ENCODE data around the gene MAN2B2.

Gene MAN2B2

DNA sequence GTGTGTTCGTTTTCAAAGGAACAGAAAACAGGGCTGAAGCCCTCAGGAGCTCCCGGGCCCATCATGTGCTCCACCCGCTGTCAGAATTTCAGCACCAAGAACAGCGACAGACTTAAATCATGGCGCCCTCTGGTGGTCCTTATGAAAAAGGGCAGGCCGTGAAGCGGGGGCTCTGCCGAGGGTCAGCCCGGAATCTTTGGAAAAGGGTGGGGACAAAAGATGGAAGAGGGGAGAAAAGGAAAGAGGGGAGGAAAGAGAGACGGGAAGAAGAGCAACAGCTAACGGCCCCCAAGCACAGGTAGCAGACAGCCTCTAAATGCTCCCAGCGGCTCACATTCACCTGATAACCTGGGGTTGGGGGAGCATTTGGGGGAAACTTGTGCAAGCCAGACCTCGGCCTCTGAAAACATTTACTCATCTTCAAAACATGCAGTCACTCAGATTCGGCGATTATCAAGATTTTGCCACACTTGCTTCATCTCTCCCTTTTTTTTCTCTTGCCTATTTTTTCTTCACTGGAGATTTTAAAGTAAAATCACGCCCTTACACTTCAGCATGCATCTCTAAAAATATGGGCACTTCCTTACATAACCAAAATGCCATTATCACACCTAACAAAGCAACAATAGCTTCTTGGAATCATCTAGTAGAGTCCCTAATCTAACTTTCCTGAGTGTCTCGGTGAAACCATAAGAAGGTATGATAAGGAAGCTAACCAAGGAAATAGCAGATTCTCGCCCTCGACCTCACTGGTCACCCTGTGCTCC lies 28.1 kb upstream of the MAN2B2 start:
- peak; percentile 25 to 59 for DNase-seq

DNA sequence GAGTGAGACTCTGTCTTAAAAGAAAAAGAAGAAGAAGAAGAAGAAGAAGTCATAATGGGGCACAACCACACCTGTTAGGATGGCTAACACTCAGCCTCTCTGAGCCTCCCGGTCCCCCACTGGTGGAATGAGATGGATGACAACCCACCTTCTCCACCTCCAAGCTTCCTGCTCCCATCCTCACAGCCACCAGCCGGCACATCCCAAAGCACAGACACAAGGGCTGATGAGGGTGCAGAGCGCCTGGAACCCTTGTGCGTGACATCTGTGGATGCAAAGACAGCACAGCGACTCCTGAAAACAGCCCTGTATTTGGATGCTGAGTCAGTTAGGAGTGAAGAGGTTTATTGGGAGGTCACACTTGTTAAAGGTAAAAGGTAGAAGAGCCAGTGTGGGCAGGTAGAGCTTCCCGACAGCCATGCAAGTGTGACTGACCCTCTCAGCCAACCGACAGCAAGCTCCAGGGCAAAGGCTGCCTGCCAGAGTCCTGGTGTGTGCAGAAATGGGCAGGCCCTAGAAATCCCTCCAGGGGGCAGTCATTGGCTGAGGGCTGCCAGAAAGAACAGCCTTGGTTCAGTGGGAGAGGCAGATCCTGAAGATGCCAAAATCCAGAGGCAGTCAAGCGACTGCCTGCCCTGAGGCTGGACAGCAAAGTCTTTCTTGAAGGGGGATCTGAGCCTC lies 26.6 kb upstream of the MAN2B2 start:
- peak in 1 of 2 experiments; percentile 26 for DNase-seq

GRCh38 chr4:6548882-6549230 lies 26.1 kb upstream of the MAN2B2 start:
- no peak for DNase-seq

- no peak for DNase-seq
Observed at GRCh38 chr4:6549445-6549844, 25.5 kb upstream of the MAN2B2 start.

DNA sequence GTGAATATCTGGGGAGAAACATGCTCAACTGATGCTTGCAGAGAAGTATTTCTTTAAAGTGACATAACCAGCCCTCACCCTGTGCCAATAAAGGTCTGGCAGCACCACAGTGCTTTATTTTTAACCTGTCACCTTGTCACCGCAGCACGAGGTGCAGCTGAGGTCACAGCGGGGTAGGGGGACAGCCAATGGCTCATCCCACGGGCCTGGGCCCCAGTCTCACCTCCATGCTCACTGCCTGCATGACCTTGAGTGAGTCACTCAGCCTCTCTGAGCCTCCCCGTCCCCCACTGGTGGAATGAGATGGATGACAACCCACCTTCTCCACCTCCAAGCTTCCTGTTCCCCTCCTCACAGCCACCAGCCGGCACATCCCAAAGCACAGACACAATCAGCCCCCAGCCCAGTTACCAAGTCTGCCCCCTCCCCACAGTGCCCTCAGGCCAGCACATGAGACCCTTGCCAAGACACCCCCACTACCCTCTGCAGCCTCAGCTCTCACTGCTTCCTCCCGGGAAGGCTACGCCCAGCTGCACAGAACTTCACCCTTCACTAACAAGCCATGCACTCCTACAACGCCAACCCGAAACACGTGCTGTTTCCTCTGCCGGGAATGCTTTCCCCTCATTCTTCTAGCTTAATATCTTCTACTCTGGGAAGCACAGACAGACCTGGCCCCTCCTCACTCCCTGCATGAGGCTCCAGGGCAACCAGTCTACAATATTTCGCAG lies 24.9 kb upstream of the MAN2B2 start:
- no peak for DNase-seq

DNA sequence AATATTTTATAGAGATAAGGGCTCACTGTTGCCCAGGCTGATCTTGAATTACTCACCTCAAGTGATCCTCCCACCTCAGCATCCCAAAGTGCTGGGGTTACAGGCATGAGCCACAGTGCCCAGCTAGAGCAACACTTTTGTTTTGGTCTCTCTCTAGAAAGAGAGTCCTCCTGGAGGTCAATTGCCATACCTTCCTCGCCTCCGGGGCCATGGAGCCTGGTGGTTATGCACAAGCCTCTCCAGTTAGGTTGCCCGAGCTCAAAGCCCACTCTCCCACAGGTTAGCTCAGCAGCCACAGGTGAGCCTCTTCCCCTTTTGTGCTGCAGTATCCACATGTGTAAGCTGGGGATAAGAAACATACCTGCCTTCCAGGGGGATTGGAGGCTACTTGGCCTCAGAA lies 24.2 kb upstream of the MAN2B2 start:
- DNase-seq = no peak

GRCh38 chr4:6551660-6552059 lies 23.3 kb upstream of the MAN2B2 start:
- DNase-seq = no peak

- no peak for DNase-seq
Observed at GRCh38 chr4:6555519-6555918, 19.5 kb upstream of the MAN2B2 start.

- DNase-seq = no peak
Observed at GRCh38 chr4:6556263-6556662, 18.7 kb upstream of the MAN2B2 start.

GRCh38 chr4:6557185-6557584 lies 17.8 kb upstream of the MAN2B2 start:
- no peak for DNase-seq

DNA sequence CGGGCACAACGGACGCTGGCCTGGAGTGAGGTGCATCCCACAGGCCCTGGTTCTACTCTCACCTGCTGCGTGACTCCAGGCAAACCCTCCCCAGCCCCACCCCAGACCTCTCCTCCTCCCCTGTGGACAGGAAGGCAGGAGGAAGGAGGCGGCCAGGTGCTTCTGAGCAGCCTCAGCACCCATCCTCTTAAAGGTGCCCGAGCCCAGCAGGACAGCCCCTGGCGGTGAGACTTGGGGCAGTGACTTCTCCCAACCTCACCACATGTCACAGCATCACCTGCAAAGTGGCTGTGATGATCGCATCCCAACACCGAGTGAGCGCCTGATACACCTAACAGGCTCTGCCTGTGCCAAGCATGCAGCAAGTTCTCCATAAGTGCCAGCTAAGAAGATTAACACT lies 17.1 kb upstream of the MAN2B2 start:
- DNase-seq = no peak

GRCh38 chr4:6560416-6561172 lies 14.4 kb upstream of the MAN2B2 start:
- no peak for DNase-seq

DNA sequence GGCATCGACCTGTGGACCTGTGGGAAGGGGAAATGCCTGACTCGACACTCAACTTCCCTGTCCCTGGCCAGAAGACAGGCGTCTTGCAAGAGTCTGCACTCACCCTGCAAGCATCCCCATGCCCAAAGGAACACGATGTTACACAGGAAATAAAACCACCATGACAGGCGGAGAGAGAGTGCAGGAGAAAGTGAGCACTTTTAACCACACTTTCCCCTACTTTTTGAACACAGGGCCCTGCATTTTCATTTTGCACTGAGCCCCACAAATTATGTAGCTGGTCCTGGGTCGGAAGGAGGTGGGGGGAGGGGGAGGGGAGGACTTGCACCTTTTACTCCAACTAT lies 13.8 kb upstream of the MAN2B2 start:
- no peak for DNase-seq

GRCh38 chr4:6561706-6562371 lies 13.2 kb upstream of the MAN2B2 start:
- no peak for DNase-seq

GRCh38 chr4:6562931-6563901 lies 11.8 kb upstream of the MAN2B2 start:
- DNase-seq = no peak

DNA sequence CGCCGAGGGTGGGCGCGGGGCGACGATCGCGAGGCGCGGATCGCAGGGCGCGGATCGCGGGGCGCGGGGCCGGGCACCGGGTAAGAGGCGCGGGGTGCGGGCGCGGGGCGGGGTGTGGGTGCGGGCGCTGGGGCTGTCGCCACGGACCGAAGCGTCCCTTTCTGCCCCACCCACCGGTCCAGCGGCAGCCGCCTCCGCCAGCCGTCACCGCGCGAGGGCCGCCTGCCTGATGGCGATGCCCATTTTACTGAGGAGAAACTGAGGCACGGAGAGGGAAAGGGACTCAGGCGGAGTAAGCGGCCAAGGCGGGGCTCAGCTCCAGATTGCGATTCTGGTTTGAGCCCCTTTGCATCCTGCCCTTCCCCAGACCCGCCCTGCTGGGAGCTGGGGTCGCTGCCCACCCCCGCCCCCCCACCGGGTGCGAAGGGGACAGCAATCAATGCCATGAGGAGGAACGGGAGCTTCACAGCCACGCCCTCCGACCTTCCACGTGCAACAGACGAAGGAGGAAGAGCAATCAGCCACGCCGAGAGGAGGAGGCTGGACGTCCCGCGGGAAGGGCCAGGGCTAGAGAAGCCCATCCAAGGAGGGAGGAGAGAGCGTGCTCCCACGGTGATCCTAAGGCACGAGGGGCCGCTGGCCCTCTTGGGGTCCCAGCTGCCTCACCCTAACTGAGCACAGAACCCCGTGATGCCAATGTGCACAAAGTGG lies 10.9 kb upstream of the MAN2B2 start:
- DNase-seq = no peak

GRCh38 chr4:6565691-6566390 lies 9.1 kb upstream of the MAN2B2 start:
- no peak for DNase-seq

- DNase-seq = no peak
Observed at GRCh38 chr4:6566391-6567190, 8.4 kb upstream of the MAN2B2 start.

DNA sequence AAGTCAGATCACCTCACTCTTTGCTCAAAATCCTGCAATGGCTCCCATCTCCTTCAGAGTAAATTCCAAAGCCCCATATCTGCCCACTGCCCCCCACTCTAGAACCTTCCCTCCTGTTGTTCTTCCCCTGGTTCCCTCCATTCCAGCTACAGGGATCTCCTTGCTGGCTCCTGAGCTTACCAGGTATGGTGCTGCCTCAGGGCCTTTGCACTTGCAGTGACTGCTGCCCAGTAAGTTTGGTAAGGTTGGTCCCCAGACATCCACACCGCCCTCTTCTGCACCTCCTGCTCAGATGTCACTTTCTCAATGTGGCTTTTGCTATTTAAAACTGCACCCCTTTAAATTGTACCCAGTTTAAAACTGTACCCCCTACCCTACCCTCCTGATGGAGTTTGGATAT lies 7.8 kb upstream of the MAN2B2 start:
- DNase-seq = no peak
